ENCODE data around the gene KERA.

The KERA gene

GRCh38 chr12:91009319-91009950, 48.4 kb downstream of the KERA start:
- no peak for TF ChIP-seq POLR2A (IDR thresholded peaks at IDR 0.05; ENCODE audit: low read length)
- no peak for TF ChIP-seq GATA1 (IDR thresholded peaks at IDR 0.05; ENCODE audit: low read depth, low read length)
- no peak for DNase-seq

DNA sequence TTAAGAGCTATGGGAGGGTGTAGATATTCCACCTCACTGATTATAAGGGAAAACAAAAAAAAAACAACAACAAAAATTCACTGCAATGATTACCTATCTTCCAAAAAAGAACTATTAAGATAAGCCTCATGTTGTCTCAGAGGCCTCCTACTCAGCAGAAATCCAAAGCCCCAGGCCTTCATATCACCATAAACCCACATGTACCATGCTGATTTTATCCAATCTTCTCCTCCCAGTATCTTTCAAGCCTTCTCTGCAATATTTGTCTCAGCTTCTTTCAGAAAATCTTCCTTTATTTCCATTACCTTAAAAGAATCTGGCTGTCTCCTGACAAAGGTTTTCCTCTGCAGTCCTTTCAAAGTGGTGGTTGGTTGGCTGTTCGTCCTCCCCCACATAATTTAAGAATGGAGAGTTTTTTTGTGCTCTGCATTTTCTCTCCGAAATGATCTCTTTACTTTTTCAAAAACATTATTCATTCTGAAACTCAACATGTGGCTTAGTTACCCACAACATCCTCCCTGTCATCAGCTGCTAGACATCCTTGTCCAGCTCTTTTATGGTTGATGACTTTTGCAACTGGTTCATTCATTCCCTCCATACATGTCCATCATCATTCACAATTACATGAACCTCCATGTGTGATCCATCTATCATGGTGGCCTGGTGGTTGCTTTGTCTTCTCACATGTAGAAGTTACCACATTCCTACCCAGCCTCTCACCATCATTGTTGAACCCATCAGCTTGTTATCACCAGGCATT, 50.1 kb downstream of the KERA start:
- DNase-seq: no peak

DNA sequence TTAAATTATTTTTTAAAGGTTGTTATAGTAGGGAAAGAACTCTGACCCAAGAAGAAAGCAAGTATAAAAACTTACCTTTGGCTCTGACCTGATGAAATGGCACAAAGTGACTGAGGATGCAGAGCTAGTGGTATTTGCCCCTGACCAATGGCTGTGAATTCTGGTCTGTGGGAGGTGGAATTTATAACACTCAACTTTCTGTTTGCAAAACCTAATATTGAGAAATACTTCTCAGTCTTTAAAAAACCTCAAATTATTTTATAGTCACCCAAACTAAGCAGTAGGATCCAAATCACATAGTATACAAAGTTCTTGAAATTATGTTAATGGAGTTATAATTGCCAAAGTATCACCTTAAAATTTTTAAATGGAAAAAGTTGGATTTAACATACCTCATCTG, 53.0 kb downstream of the KERA start, which contains the start of gene EPYC:
EPYC (minus strand) TSS at position 101 of the 400 bp plus-strand sequence. CDS start 2,407 bp downstream, outside the sequence.
- no peak for DNase-seq
- TF ChIP-seq GATA1 (IDR thresholded peaks at IDR 0.05; ENCODE audit: low read depth, low read length) (no peak), POLR2A (IDR thresholded peaks at IDR 0.05; ENCODE audit: low read length) (no peak)

More for the DNA sequence above, 50.1 kb downstream of the KERA start:
- no peak for TF ChIP-seq GATA1 (IDR thresholded peaks at IDR 0.05; ENCODE audit: low read depth, low read length)
- no peak for TF ChIP-seq POLR2A (IDR thresholded peaks at IDR 0.05; ENCODE audit: low read length)

- TF ChIP-seq POLR2A (IDR thresholded peaks at IDR 0.05; ENCODE audit: low read length) (no peak), GATA1 (IDR thresholded peaks at IDR 0.05; ENCODE audit: low read depth, low read length) (no peak)
- no peak for DNase-seq
These were observed 54.1 kb downstream of the KERA start for GRCh38 chr12:91003737-91004136.

GRCh38 chr12:91001306-91001705, 56.5 kb downstream of the KERA start:
- no peak for DNase-seq

More at GRCh38 chr12:91001306-91001705, 56.5 kb downstream of the KERA start:
- TF ChIP-seq POLR2A (IDR thresholded peaks at IDR 0.05; ENCODE audit: low read length) (no peak), GATA1 (IDR thresholded peaks at IDR 0.05; ENCODE audit: low read depth, low read length) (no peak)

Data from erythroblast (primary cell).